Nephron progenitor cell (in vitro differentiated cells): Measurements from ENCODE around the gene KLLN.
"Not testable (repeated sequence)": the region's sequence is repeated elsewhere in the genome, so short reads cannot be mapped to it uniquely, and the experiment has no call there.

Experiments
- DNase-seq: peaks from one replicate; pipeline ENCODE4 v3.0.0; 2021
- H3K27ac Mint-ChIP-seq: 2 replicates; pipeline ENCODE4 v1.8.0; 2021; ENCODE audit warnings: mild to moderate bottlenecking, moderate library complexity, mixed read lengths
- H3K27me3 Mint-ChIP-seq: 2 replicates; pipeline ENCODE4 v1.8.0; 2021; ENCODE audit warnings: mild to moderate bottlenecking, low read depth, mixed read lengths; ENCODE audit not compliant: poor library complexity
- H3K36me3 Mint-ChIP-seq: 2 replicates; pipeline ENCODE4 v1.8.0; 2021; ENCODE audit warnings: low read depth, mixed read lengths
- H3K4me1 Mint-ChIP-seq: 2 replicates; pipeline ENCODE4 v1.8.0; 2021; ENCODE audit warnings: mixed read lengths
- H3K4me3 Mint-ChIP-seq: 2 replicates; pipeline ENCODE4 v1.8.0; 2021; ENCODE audit warnings: mild to moderate bottlenecking, moderate library complexity, mixed read lengths
- H3K9me3 Mint-ChIP-seq: 2 replicates; pipeline ENCODE4 v1.8.0; 2021; ENCODE audit warnings: mild to moderate bottlenecking, moderate library complexity, mixed read lengths
- CTCF ChIP-seq: fragments of 200-600 bp; sonication (generic); IDR thresholded peaks from 2 replicates; pipeline ENCODE4 v1.5.0; 2021; ENCODE audit warnings: antibody characterized with exemption

Gene KLLN

DNA sequence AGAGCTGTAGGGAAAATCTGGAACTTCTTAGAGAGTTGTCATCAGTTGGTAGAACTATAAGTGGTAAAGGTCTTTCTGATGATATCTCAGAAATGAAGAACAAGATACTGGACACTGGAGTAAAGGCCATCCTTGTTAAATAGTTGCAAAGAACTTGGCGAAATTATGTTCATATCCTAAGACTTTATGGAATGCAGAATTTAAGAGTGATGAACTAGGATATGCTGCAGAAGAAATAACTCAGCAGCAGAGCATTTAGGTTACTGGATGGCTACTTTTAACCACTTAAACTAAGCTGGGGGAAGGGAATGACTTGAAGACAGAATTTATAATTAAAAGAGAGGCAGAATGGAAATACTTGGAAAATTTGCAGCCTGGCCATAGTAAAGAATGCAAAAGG, 23.8 kb upstream of the KLLN start:
- no peak for TF ChIP-seq CTCF
- Mint-ChIP-seq H3K4me1 (no peaks in the 10 kb centered on the region), H3K4me3 (no peak overlapping the region), H3K27ac (no peak overlapping the region), H3K27me3 (no peaks in the 10 kb centered on the region), H3K36me3 (peaks cover 68% of the 10 kb centered on the region), H3K9me3 (peaks cover 20% of the 10 kb centered on the region)
- DNase-seq: no peak

GRCh38 chr10:87886635-87887034, 23.3 kb upstream of the KLLN start:
- no peaks in the 10 kb centered on the region for H3K4me1 Mint-ChIP-seq
- DNase-seq: no peak
- no peak overlapping the region for H3K4me3 Mint-ChIP-seq
- H3K27ac Mint-ChIP-seq: no peak overlapping the region
- no peaks in the 10 kb centered on the region for H3K27me3 Mint-ChIP-seq
- H3K9me3 Mint-ChIP-seq: peaks cover 25% of the 10 kb centered on the region
- no peak for TF ChIP-seq CTCF
- H3K36me3 Mint-ChIP-seq: peaks cover 71% of the 10 kb centered on the region

- no peak for DNase-seq
- no peak overlapping the region for H3K27ac Mint-ChIP-seq
- no peak overlapping the region for H3K4me3 Mint-ChIP-seq
- peaks cover 87% of the 10 kb centered on the region for H3K36me3 Mint-ChIP-seq
- H3K27me3 Mint-ChIP-seq: no peaks in the 10 kb centered on the region
- H3K4me1 Mint-ChIP-seq: no peaks in the 10 kb centered on the region
- no peak for TF ChIP-seq CTCF
- peaks cover 47% of the 10 kb centered on the region for H3K9me3 Mint-ChIP-seq
Observed at GRCh38 chr10:87882555-87883294, 19.4 kb upstream of the KLLN start.

GRCh38 chr10:87881373-87882059, 18.2 kb upstream of the KLLN start:
- Mint-ChIP-seq H3K9me3 (peaks cover 37% of the 10 kb centered on the region), H3K36me3 (peaks cover 75% of the 10 kb centered on the region)
- H3K27me3 Mint-ChIP-seq, DNase-seq, H3K4me1 Mint-ChIP-seq, H3K4me3 Mint-ChIP-seq, H3K27ac Mint-ChIP-seq: not testable (repeated sequence)

DNA sequence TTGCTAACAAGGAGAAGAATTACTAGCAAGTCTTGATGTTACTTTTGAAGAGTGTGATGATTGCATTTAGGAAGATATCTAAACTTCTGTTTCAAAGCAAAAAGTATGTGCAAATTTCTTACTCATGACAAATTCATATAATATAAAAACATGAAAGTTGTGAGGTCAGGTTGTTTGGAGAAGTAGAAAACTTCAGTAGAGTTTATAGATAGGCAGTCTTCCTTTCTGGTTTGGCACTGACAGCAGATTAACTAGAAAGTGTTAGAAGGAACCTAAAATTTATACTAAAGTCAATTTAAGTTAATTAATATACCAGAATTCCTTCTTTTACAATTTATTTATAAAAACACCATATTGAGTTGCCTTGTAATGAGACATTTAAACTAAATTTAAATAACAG, 17.0 kb upstream of the KLLN start:
- H3K36me3 Mint-ChIP-seq: peaks cover 63% of the 10 kb centered on the region
- DNase-seq: no peak
- no peaks in the 10 kb centered on the region for H3K27me3 Mint-ChIP-seq
- no peak overlapping the region for H3K27ac Mint-ChIP-seq
- H3K4me1 Mint-ChIP-seq: no peaks in the 10 kb centered on the region
- H3K9me3 Mint-ChIP-seq: peaks cover 28% of the 10 kb centered on the region
- TF ChIP-seq CTCF: no peak
- no peak overlapping the region for H3K4me3 Mint-ChIP-seq

- TF ChIP-seq CTCF: no peak
- Mint-ChIP-seq H3K27me3 (no peaks in the 10 kb centered on the region), H3K4me3 (no peak overlapping the region), H3K9me3 (peaks cover 28% of the 10 kb centered on the region), H3K36me3 (peaks cover 57% of the 10 kb centered on the region), H3K4me1 (no peaks in the 10 kb centered on the region), H3K27ac (peak overlapping the region; percentile 0)
- no peak for DNase-seq
Observed at GRCh38 chr10:87878664-87879459, 15.5 kb upstream of the KLLN start.
